NCI-H1694 (cell line): ENCODE results near the gene DPYSL4.

Source experiments
- DNase-seq: peaks from one replicate; lab custom pipeline; 2025; lab: John Stamatoyannopoulos, UW

The DPYSL4 gene

GRCh38 chr10:132178672-132179545, 7.8 kb upstream of the DPYSL4 start:
- no peak for DNase-seq

DNA sequence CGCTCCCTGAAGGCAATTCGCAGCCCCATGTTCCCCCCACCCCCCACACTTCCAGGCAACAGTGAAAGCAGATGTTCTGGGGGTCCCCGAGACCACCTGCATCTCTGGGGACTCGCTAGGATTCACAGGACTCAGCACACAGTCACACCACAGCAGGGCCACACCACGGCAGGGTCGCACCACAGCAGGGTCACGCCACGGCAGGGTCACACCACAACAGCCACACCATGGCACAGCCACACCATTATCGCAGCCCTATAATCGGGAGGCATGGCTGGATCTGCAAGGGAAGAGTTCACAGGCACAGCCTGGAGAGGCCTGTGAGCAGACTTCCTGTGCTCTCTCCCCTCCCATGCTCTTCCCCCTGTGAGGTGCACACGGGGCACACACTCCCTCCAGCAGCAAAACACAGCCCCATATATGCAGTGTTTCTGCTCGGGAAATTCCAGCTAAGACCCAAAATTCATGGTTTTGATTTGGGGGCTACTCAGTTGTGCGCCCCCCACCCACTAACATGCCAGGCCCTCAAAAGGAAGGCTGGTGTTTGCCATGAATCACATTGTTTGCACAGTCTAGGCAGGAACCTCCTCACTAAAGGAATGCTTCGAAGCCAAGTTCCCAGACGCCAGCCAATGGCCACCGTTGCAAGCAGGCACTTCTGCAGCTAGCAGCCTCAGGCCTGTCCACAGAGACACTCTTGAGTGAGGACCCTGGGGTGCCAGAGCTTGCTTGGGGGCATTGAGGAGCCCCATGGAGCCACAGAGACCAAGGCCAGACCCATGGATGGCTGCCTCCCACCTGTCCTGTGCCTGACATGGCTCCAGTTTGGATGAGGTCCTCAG, 7.0 kb upstream of the DPYSL4 start:
- DNase-seq: no peak

- DNase-seq: no peak
Measured at GRCh38 chr10:132180736-132181135, 6.0 kb upstream of the DPYSL4 start.

- no peak for DNase-seq
Measured at GRCh38 chr10:132181691-132182425, 4.9 kb upstream of the DPYSL4 start.

- no peak for DNase-seq
Measured at GRCh38 chr10:132182591-132182990, 4.2 kb upstream of the DPYSL4 start.

DNA sequence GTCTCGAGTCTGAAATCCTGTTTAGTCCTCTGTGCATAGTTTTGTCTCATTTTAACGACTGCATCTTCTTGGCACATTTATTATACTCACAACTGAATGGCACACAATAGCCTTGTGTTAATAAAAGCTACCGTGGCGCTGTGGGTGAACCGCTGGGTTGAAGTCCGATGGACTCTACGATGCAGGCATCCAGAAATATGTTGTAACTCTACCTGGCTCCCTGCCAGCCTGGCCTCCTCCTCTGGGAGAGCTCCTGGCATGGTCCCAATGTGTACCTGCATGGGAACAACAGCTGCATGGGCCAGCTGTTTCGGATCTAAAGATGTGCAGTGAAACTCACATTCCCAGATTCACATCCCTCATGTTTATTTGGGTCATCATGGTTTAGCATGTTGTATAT, 3.7 kb upstream of the DPYSL4 start:
- DNase-seq: no peak

- DNase-seq: no peak
Measured at GRCh38 chr10:132184816-132185593, 1.7 kb upstream of the DPYSL4 start.

DNA sequence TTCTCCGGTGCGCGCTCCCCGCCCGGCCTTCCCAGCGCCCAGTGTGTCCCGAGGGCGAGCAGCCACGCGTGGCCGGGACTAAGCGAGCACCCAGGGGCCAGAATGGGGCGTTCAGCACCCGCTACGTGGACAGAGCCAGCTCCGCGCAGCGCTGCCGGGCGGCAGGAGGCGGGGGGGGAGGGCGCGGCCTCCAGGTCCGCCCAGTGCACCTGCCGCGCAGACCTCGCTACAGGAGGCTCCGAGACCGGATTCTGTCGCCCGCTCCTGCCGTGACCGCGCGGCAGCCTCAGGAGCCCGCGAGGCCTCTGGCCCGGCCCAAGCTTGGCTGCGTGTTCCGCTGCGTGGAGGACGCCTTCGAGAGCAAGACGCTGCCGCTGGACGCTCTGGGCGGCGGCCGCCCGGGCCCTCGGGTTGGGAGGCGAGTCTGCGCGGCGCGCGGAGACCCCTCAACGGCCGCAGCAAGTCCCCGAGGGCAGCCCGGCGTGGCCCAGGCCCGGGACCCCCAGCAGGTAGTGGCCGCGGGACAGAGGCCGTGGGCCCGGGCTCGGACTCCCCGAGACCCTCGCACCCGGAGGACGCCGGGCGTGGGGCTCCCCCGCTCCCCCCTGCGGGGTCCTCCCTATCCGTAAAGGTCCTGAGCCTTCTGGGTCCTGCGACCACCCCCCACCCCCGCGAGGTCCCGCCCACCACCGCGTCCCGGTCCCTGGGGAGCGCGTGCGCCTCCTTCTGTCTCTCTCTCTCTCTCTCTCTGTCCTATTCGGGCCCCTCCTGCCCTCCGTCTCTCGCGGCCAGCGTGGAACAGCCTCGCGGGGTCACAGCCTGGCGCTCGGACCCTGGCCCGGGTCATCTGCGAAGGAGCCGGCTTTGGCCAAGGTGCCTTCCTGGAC, 904 bp upstream of the DPYSL4 start:
- DNase-seq: no peak

- DNase-seq: no peak
Measured at GRCh38 chr10:132187430-132188138, 836 bp downstream of the DPYSL4 start.

DNA sequence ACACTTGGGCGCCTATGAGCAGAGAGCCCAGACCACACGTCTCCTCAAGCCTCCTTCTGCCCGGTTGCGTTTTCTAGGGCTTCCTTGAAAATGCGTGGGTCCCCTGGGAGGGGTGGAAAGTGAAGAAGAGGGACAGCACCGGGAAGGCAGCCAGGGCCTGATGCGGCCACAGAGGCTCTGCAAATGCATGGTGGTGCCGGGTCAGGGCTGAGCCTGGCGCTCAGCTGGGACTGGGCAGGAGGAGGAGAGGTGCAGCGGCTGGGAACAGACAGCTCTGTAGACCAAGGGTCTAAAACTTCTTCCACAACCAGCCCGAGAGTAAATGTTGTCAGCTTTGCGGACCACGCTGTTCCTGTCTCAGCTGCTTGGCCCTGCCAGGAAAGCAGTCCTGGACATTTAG, 1.6 kb downstream of the DPYSL4 start:
- DNase-seq: no peak

- DNase-seq: no peak
Measured at GRCh38 chr10:132189016-132189415, 2.3 kb downstream of the DPYSL4 start.

DNA sequence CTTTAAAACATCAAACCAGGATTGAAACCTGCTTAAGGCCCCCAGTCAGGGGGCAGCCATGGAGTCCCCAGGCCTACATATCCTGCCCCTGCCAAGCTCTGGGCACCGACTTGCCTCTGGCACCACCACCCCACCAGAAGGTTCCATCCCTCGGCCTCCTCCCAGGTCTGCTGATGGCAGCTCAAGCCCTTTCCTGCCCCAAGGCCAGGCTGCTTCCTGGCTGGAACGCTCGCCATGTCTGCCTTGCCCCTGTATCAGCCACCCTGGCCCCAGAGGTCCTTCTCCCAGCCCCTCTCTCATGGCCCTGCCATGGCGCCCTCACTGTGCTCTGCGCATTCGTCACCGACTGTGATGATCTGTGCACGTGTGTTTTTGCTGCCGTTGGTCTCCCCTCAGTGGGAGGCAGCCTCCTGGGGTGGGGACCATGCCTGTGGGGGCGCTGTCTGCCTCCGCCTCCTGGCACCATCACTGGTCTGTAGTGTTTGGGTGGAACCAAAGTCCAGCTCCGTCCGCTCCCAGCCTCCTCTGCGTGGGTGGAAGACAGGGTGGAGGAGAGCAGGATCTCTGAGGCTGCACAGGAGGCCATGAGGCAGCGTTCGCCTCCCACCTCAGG, 3.2 kb downstream of the DPYSL4 start:
- no peak for DNase-seq

DNA sequence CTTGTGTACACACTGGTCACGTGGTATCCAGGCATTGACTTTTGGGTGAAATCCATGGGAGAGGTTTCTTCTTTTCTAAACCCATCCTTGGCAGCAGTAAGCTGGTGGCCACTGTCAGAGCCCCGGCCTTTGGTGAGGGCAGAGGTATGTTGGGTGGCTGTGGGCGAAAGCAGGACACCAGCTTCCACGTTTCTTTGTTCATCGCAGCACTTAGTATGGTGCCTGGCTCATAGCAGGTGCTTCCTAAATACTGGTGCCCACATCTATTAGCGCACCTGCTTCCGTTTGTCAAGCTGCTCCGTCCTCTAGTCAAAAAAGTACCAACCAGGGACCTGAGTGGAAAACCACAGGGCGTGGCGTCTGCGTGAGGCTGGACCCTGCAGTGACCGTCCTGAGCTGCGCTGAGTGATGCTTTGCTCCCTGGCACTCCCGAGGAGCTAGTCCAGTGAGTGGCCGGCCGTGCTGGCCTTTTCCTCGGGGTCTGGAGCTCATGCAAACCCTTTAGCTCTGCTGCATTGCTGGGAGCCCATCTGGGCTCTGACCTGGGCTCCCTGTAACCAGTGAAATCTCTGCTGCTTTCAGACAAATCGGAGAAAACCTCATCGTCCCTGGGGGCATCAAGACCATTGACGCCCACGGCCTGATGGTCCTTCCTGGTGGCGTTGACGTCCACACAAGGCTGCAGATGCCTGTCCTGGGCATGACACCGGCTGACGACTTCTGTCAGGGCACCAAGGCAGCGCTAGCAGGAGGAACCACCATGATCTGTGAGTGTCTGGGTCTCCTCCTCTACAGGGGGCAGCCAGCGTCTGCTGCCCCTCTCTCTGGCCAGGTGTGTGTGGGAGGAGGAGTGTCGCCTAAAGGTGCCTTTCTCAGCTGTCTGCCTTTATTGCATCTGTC, 5.6 kb downstream of the DPYSL4 start:
- no peak for DNase-seq

- no peak for DNase-seq
Measured at GRCh38 chr10:132192991-132193665, 6.4 kb downstream of the DPYSL4 start.

GRCh38 chr10:132193907-132194552, 7.3 kb downstream of the DPYSL4 start:
- DNase-seq: no peak

DNA sequence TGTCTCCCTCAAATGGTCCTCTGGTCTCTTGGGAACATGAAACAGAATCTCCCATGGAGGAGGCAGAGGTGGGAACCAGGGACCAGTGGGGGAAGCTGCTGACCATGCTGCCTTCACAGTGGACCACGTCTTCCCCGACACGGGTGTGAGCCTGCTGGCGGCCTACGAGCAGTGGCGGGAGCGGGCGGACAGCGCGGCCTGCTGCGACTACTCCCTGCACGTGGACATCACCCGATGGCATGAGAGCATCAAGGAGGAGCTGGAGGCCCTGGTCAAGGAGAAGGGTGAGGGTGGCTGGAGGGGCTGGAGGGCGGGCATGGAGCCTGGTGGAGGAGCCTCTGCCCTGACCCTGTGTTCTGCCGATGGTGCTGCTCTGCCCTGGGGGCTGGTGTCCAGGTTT, 8.0 kb downstream of the DPYSL4 start:
- DNase-seq: no peak

- no peak for DNase-seq
Measured at GRCh38 chr10:132195366-132196075, 8.8 kb downstream of the DPYSL4 start.
